NCI-H2171 treated with DMSO at 0.1 percent for 48 hours (cell line): ENCODE results near the gene GTSE1.

Experiments
- DNase-seq: peaks from one replicate; lab custom pipeline; 2025; lab: John Stamatoyannopoulos, UW

The GTSE1 gene

DNA sequence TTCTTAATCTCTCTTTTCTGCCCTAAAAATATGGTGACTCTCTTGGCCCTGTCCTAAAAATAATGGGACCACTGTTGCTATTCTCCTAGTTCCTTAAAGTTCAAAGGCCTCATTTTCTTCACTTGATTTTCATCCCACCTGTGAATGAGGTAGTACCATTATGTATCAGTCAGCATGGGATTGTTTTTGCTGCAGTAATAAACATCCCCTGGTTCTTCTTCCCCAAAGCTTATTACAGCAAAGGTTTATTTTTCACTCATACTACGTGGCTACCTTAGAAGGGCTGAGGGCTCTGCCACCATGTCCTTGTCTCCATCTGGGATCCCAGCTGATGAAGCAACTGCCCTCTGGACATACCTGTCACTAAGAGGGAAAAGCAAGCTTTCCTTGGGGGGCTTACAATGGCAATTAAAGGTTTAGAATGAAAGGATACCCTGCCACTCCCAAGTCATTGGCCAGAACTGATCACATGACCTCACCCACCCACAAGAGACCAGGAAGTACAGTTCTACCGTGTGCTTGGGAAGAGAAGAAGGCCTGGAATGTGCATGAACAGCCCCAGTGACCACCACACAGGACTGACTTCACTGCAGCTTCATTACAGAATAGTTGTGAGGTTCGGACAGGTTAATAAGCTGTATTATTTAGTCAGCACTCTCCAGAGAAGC lies 21.1 kb upstream of the GTSE1 start:
- no peak for DNase-seq

GRCh38 chr22:46276563-46276962 lies 20.1 kb upstream of the GTSE1 start:
- no peak for DNase-seq

DNA sequence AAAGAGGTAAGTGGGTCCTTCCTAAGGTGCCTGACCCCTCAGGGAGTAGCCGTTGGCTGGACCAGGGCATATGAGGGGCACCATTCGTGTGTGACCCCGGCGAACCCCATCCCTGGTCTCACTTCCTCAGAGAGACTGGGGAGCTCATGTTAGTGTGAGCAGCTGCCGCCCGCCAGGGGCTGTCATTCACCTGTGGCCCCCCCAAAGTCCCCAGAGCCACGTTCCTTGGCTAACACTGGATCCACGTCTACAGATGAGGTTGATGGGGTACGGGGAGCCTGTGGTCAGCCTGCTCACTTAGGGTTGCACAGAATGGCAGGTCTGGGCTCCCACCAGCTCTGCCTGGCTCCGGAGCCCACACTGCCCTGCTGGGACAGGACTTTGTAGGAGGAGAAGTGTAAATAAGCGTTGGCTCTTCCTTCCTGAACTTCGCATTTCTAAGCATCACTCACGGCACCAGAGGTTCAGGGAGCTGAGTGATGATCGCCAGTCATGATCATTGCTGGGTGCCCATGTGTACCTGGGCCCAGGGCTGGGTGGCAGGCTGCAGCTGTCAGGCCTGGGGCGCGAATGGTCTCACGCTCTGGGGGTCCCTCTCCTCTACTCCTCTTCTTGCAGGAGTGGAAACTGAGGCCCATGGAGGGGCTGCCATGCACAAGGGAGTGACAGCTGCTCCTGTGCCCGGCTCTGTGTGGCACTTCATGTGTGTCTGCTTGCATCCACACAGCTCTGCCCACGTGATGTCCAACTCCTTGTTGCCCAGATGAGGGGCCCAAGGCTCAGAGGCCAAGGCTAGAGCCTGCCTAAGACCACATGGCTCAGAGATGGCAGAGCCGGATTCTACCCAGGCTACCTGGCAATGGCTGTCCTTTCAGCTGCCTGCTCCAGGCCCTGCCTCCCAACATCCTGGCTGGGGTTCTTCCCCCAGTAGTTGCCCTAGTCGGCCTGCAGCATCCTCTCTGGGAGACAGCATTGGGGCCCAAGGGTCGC lies 17.7 kb upstream of the GTSE1 start:
- DNase-seq, result no peak

GRCh38 chr22:46280063-46280817 lies 16.4 kb upstream of the GTSE1 start:
- DNase-seq, result no peak

DNA sequence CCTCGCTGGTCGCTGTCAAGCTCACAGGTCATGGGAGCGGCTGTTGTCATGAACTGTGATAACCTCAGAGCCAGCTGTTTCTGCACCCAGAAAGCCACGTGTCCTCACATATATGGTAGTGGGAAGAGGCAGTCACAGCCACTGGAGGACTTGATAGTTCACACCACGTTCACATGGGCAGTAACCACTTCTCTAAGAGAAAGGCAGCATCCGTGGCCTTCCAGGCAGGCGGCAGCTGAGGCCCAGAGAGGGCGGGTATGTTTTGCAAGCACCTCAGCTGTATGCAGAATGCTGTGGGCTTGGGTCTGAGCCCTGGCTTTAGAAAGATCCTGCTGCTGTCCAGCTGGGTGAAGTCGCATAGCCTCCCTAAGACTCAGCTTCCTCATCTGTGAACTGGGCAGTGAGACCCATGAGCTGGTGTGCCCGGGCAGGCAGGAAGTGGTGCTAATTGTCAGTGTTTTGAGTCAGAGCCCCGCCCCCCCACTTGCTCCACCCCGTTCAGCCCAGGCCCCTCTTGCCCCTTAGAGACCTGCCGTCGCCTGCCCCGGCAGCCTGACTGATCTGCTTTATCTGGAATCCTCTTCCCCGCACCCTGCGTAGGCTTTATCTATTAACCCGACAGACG lies 15.6 kb upstream of the GTSE1 start:
- no peak for DNase-seq

- no peak for DNase-seq
Observed at GRCh38 chr22:46281866-46282678, 14.6 kb upstream of the GTSE1 start.

DNA sequence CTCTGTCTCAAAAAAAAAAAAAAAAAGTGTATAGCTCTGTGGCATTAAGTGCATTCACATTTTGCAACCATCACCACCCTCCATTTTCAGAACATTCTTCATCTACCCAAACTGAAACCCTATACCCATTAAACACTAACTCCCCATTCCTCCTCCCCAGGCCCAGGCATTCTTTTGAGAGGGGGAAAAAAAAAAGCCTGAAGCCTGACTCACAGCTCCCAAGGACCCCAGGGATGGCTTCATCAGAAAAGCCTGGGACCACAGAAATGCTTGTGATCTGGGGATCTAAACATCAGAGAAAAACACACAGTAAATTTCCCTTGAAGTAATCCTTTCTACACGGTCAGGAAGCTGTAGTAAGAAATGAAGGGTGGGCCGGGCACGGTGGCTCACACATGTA lies 10.7 kb upstream of the GTSE1 start:
- DNase-seq, result no peak

- DNase-seq, result no peak
Observed at GRCh38 chr22:46286941-46287872, 9.5 kb upstream of the GTSE1 start.

DNA sequence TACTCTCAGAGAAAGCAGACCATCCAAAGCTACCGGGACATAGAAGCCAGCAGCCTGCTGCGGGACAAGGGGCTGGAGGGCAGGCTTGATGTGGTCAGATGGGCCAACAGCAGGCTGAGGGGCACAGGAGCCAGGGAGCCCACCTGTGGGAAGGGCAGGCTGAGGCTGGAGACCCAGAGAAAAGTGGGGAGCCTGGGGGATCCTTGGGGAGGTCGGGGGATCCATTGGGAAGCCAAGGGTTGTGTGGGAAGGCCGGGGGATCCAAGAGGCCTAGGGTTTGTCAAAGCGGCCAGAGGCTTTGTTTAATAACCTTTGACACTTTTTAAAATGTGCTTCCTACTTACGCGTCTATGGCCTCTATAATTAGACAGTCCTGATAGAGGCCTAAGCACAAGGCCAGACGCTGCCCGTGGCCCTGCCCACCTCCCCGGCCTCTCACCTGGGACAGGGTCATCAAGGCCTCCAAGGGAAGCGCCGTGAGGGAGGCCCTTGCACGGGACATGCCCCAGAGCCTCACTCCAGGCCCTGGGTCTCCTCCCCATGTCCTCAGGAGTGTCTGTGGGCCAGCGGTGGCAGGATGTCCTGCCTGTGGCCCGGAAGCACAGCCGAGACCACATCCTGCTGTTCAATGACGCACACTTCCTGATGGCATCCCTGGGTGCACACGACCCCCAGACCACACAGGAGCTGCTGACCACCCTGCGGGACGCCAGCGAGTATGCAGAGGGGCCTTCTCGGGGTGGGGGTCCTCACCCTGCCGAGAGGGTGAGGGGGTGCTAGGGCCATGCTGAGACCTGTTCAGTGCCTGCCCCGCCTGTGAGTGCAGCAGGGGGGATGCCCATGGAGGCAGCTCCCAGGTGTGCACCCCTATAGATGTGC lies 8.6 kb upstream of the GTSE1 start:
- DNase-seq, result no peak

DNA sequence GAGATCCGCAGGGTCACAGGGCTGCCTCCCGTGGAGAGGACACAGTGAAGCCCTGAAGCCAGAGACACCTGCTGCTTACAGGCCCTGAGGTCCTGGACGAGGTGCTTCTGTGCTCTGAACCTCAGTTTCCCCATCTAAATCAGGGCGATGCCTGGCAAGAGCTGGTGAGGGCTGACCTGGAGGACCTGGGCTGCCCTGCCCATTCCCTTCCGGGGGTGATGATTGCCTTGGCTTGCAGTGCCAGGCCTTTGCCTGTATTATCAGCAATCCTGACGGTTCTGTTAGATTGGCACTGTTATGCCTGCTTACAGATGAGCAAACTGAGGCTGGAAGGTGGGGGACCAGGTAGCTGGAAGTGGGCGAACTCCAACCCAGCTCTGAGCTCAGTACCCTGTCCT lies 7.8 kb upstream of the GTSE1 start:
- no peak for DNase-seq

DNA sequence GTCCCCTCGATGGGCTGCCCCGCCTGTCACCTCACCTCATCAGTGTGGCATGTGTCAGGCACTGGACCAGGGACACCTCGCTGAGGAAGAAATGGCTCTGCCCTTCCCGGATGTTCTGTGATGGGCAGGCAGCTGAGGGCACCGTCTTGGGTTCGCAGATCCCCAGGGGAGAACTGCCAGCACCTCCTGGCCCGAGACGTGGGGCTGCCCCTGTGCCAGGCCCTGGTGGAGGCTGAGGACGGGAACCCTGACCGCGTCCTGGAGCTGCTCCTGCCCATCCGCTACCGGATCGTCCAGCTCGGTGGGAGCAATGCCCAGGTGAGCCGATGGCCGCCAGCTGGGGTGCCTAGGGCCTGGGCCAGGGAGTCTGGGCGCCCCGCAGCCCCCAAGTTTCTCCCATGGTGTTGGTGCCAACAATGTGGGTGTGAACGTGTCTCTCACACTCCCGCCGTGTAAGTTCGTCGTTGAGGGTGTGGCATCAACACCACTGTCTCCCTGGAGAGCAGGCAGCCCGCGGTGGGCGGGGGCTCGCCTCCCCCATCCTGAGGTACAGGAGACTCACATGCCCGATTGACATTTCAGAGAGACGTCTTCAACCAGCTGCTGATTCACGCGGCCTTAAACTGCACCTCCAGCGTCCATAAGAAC lies 7.3 kb upstream of the GTSE1 start:
- DNase-seq, result no peak

DNA sequence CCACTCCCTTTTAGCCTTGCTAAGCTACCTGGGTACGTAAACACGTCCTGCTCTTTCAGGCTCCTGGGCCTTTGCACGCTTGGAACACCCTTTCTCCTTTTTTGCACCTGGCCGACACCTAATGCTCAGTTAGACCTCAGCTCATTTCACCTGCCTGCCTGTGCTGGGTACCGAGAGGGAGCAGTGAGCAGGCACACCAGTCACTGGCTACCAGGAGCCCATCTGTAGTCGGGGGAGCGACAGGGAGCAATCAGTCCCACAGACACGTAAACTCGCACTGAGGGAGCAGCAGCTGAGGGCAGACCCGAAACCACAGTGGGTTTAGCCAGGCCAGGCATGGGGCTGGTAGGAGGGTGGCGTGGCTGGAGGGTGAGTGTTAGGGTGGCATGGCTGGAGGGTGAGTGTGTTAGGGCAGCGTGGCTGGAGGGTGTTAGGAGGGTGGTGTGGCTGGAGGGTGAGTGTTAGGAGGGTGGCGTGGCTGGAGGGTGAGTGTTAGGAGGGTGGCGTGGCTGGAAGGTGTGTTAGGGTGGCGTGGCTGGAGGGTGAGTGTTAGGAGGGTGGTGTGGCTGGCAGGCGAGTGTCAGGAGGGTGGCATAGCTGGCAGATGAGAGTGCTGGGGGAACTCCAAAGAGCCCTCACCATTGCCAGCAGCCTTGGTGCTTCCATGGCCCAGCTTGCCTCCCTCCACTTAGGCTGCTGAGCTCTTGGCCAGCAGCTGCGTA lies 6.4 kb upstream of the GTSE1 start:
- no peak for DNase-seq

DNA sequence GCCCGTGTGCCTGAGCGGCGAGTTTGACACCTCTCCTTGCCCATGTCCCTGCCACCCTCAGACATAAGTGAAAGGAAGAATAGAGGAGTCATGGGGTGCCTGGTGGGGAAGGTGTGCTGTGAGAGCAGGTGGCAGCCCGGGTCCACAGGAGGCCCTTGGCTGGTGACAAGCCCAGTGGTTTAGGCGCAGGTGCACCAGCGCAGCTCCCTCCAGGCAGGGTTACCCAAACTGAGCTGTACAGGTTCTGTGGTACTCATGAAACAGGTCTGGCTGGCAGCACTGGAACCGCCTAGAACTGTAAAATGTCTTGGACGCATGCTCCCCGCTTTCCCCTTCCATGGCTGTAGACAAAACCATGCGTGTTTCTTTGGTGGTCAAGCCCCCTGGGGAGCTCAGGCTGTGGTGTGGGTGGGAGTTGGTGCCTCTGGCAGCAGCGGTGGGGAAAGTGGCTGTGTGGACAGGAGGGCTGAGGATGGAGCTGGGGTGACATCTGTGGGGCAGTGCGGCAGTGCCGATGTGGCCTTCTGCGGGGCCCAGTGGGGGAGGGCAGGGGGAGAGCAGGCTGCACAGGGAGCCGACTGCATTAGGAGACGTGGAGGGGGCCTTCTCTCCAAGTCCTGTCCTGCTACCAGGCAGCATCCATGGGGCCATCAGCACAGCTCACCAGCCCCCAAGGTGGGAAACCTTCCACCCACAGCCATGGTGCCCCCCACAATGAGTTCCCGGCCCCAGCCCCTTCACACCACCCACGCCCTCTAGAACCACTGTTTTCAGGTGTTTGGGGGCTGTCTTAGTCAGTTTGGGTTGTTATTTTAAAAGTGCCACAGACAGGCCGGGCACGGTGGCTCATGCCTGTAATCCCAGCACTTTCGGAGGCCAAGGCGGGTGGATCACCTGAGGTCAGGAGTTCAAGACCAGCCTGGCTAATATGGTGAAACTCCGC lies 5.6 kb upstream of the GTSE1 start:
- DNase-seq, result no peak

- DNase-seq, result no peak
Observed at GRCh38 chr22:46292173-46292572, 4.5 kb upstream of the GTSE1 start.

DNA sequence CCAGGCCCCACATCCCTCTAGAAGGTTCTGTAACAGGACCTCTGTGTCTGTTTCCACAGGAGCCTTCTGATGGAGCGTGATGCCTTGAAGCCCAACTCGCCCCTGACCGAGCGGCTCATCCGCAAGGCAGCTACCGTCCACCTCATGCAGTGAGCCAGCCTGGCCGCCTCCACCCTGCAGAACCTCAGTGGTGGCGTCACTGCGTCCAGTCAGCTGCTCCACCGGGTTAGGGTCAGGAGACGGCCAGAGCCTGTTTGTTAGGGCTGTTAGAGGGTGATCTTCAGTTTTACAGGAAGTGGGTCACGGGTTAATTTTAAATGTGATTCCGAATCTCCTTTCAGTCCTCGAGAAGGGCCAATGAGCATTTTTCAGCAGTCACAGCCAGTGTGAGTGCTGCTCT lies 3.9 kb upstream of the GTSE1 start:
- DNase-seq, result no peak

GRCh38 chr22:46293577-46294260 lies 3.0 kb upstream of the GTSE1 start:
- DNase-seq, result no peak
